Measurements from ENCODE around the gene NOS1.

Gene NOS1

DNA sequence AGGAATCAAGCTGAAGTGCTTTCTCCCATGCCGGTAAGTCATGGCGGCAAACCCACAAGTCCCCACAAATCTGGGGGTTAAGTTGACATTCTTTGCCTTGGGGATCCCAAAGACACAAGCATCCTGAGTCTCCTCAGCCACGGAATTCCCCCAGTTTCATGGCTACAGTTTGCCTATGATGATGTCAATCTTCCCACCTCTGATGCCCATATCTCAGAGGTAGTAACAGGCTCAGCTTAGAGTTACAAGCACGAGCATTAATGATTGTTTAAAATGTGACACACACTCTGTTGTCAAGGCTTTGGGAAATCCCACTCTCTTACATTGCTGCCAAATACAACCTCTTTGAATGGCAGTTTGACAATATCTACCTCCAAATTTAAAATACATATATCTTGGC lies 22.3 kb downstream of the NOS1 start:
- TF ChIP-seq, protein P1, sequence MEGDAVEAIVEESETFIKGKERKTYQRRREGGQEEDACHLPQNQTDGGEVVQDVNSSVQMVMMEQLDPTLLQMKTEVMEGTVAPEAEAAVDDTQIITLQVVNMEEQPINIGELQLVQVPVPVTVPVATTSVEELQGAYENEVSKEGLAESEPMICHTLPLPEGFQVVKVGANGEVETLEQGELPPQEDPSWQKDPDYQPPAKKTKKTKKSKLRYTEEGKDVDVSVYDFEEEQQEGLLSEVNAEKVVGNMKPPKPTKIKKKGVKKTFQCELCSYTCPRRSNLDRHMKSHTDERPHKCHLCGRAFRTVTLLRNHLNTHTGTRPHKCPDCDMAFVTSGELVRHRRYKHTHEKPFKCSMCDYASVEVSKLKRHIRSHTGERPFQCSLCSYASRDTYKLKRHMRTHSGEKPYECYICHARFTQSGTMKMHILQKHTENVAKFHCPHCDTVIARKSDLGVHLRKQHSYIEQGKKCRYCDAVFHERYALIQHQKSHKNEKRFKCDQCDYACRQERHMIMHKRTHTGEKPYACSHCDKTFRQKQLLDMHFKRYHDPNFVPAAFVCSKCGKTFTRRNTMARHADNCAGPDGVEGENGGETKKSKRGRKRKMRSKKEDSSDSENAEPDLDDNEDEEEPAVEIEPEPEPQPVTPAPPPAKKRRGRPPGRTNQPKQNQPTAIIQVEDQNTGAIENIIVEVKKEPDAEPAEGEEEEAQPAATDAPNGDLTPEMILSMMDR (conservative IDR thresholded peaks at IDR 0.05; ENCODE audit: low read depth, low read length) = no peak
- H3K4me3 ChIP-seq (ENCODE audit: low read depth, low read length) = no peak overlapping the region
- no peak for DNase-seq (ENCODE audit: low read depth)

DNA sequence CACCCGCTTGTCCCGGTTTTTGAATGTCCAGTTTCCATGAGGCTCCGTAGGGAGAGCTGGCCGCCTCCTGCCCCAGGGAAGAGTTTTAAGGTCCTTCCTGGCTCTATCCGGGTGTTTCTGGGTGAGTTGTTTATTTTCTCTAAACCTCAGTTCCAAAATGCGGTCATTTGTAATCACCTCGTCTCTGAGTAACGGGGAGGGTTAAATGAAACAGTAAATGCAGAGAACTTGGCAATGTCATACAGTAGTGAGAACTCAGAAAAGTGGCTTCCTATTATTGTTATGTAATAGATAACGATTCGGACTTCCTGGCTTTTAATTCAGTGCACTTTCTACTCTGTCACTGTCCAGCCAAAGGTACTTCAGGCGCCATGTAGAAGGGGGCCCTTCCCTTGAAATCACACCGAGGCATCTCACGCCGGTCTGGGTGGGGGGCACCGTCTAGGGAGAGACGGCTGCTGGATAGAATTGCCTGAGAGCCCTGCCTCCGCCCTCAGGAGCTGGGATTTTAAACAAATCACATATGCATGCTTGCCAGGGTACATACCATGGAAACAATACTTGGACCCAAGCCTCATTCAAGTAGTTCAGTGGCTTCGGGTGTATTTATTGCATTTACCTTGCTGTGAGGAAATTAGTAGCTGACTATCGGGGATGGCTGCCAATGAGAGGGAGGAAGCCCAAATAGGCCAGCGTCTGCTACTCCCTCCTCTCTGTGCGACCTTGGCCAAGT lies 26.4 kb downstream of the NOS1 start:
- H3K4me3 ChIP-seq (ENCODE audit: low read depth, low read length) = no peak overlapping the region
- TF ChIP-seq, protein P1 (conservative IDR thresholded peaks at IDR 0.05; ENCODE audit: low read depth, low read length) = no peak
- no peak for DNase-seq (ENCODE audit: low read depth)

DNA sequence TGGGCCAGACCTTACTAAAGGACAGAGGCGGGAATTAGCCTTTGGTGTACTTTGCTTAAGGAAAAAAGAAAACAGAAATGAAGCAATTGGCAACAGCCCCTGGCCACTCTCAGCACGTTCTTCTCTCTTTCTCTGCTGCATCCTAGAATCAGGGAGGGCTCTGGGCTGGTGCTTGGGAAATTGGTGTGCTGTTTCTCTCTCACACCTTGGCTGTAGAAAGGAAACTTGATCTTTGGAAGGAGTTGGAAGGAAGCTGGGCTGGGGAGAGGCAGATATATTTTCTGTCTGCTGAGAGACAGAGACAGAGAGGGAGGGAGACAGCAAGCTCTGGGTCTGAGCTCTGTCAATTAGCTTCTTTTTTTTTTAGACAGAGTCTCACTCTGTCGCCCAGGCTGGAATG lies 27.4 kb downstream of the NOS1 start:
- no peak for DNase-seq (ENCODE audit: low read depth)
- H3K4me3 ChIP-seq (ENCODE audit: low read depth, low read length) = no peak overlapping the region
- TF ChIP-seq, protein P1 (conservative IDR thresholded peaks at IDR 0.05; ENCODE audit: low read depth, low read length) = no peak

DNA sequence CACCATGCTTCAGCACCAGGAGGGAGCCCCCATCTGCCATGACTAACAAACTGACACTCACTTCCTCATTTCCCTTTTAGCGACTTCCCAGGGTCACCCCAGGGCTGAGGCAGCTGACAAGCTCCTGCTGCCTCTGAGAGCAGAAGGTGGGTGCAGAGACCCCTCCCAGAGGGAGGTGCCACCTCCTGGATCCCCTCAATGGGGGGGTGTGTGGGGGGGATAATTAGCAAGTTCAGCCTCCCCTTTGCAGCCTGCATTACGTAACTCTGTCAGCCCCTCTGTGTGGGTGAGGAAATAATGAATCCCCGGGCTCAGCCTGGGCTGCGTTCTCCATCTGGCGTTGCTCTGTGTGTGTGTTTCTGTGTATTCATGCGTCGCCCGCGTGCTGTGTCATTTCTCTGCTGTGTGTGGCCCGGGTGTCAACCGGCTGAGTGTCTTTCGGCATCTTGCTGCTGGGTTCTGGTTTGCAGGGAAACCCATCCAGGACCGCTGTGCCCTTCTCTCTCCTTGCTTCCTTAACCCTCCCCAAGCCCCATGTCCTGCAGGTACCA lies 28.0 kb downstream of the NOS1 start:
- no peak overlapping the region for H3K4me3 ChIP-seq (ENCODE audit: low read depth, low read length)
- no peak for DNase-seq (ENCODE audit: low read depth)
- TF ChIP-seq, protein P1 (conservative IDR thresholded peaks at IDR 0.05; ENCODE audit: low read depth, low read length) = no peak

DNA sequence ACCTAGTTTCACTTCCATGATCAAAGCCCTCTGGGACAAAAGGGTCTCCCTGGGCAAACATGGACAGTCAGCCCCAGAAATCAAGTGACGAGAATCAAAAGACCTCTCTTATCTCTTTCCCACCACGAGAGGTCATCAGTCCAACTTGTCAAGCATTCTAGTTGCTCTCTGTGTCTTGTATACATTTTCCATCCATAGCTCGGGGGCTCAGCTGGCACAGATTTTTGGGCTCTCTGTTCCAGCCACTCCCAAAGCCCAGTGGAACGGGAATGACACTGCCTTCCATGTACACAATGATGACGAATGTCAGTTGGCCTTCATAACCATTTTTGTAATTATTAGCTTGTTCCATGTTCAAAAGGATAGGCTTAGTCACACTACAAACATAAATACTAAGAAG lies 29.7 kb downstream of the NOS1 start:
- TF ChIP-seq, protein P1 (conservative IDR thresholded peaks at IDR 0.05; ENCODE audit: low read depth, low read length) = no peak
- DNase-seq (ENCODE audit: low read depth) = no peak
- no peak overlapping the region for H3K4me3 ChIP-seq (ENCODE audit: low read depth, low read length)

DNA sequence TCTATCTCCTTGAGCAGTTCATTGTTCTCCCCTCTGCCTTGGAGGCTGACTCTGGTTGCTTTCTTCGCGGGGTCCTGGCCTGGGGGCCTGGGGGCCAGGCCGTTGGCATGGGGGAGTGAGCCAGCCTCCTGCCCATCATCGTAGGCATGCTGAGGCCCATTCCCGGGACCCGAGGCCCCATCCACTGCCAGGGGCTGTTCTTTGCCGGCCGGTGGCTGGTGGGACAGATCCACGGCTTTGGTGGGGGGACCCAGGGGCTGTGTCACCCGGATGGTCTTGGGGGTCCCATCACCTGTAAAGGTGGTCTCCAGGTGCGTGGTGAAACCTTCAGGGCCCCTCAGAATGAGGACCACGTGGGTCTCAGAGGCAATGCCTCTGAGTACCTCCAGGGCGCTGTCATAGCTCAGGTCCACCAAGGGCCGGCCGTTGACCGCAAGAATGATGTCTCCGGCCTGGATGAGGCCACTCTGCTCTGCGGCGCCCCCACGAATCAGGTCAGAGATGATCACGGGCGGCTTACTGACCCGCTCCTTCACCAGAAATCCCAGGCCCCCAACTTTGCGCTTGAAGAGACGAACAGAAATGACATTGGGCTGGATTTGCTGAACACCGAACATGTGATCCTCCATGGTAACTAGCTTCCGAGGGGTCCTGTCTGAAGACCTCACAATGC lies 30.8 kb downstream of the NOS1 start:
- TF ChIP-seq, protein P1 (conservative IDR thresholded peaks at IDR 0.05; ENCODE audit: low read depth, low read length) = no peak
- H3K4me3 ChIP-seq (ENCODE audit: low read depth, low read length) = no peak overlapping the region
- DNase-seq (ENCODE audit: low read depth) = no peak

All from choroid plexus epithelial cell (primary cell).